GM12801 (cell line): ENCODE results near the gene CORO2B.

Source experiments
- CTCF ChIP-seq: IDR thresholded peaks from one replicate; pipeline ENCODE4 v1.5.1; 2011; ENCODE audit warnings: control low read depth; ENCODE audit not compliant: insufficient read length; ENCODE audit errors: extremely low read depth

CORO2B gene

GRCh38 chr15:68556139-68556990 is 22.4 kb upstream of the CORO2B start:
- TF ChIP-seq CTCF = no peak

- no peak for TF ChIP-seq CTCF
Measured at GRCh38 chr15:68557469-68558317, 21.1 kb upstream of the CORO2B start.

GRCh38 chr15:68558318-68559305 is 20.2 kb upstream of the CORO2B start:
- TF ChIP-seq CTCF = no peak

- no peak for TF ChIP-seq CTCF
Measured at GRCh38 chr15:68559345-68560310, 19.2 kb upstream of the CORO2B start.

- no peak for TF ChIP-seq CTCF
Measured at GRCh38 chr15:68560501-68561113, 18.2 kb upstream of the CORO2B start.

GRCh38 chr15:68561171-68561900 is 17.5 kb upstream of the CORO2B start:
- no peak for TF ChIP-seq CTCF
